Measurements from ENCODE around the gene TPCN2.

Gene TPCN2

GRCh38 chr11:69002570-69003231 is 46.0 kb upstream of the TPCN2 start:
- no peaks in the 10 kb centered on the region for H3K36me3 ChIP-seq (ENCODE audit: insufficient read depth, low read length)
- H3K9ac ChIP-seq (ENCODE audit: insufficient read length) = no peak overlapping the region
- no peak overlapping the region for H3K27ac ChIP-seq
- H3K9me3 ChIP-seq (ENCODE audit: low read depth, low read length) = no peaks in the 10 kb centered on the region
- TF ChIP-seq POLR2AphosphoS5 (IDR thresholded peaks at IDR 0.05; ENCODE audit: borderline replicate concordance, low read depth, low read length) = no peak
- TF ChIP-seq FOXP2 (optimal IDR thresholded peaks at IDR 0.05; ENCODE audit: control extremely low read depth, extremely low read length, insufficient read depth) = no peak
- no peak for TF ChIP-seq EZH2 (IDR thresholded peaks at IDR 0.05)
- DNase-seq (ENCODE audit: low read depth, low spot score) = no peak
- H3K4me3 ChIP-seq = no peak overlapping the region

- H3K4me3 ChIP-seq = no peak overlapping the region
- no peak overlapping the region for H3K27ac ChIP-seq
- no peak overlapping the region for H3K9ac ChIP-seq (ENCODE audit: insufficient read length)
- TF ChIP-seq FOXP2 (optimal IDR thresholded peaks at IDR 0.05; ENCODE audit: control extremely low read depth, extremely low read length, insufficient read depth) = no peak
- no peak for TF ChIP-seq POLR2AphosphoS5 (IDR thresholded peaks at IDR 0.05; ENCODE audit: borderline replicate concordance, low read depth, low read length)
- no peak for TF ChIP-seq EZH2 (IDR thresholded peaks at IDR 0.05)
- no peaks in the 10 kb centered on the region for H3K9me3 ChIP-seq (ENCODE audit: low read depth, low read length)
- no peak for DNase-seq (ENCODE audit: low read depth, low spot score)
- no peaks in the 10 kb centered on the region for H3K36me3 ChIP-seq (ENCODE audit: insufficient read depth, low read length)
Measured at GRCh38 chr11:69003301-69003865, 45.3 kb upstream of the TPCN2 start.

- no peak overlapping the region for H3K9ac ChIP-seq (ENCODE audit: insufficient read length)
- H3K36me3 ChIP-seq (ENCODE audit: insufficient read depth, low read length) = no peaks in the 10 kb centered on the region
- H3K4me3 ChIP-seq = no peak overlapping the region
- H3K27ac ChIP-seq = no peak overlapping the region
- no peak for DNase-seq (ENCODE audit: low read depth, low spot score)
- H3K9me3 ChIP-seq (ENCODE audit: low read depth, low read length) = no peaks in the 10 kb centered on the region
- TF ChIP-seq POLR2AphosphoS5 (IDR thresholded peaks at IDR 0.05; ENCODE audit: borderline replicate concordance, low read depth, low read length) = no peak
- TF ChIP-seq FOXP2 (optimal IDR thresholded peaks at IDR 0.05; ENCODE audit: control extremely low read depth, extremely low read length, insufficient read depth) = no peak
- no peak for TF ChIP-seq EZH2 (IDR thresholded peaks at IDR 0.05)
Measured at GRCh38 chr11:69003866-69004367, 44.8 kb upstream of the TPCN2 start.

GRCh38 chr11:69004411-69005182 is 44.1 kb upstream of the TPCN2 start:
- Histone ChIP-seq H3K9ac (ENCODE audit: insufficient read length) (no peak overlapping the region), H3K4me3 (no peak overlapping the region), H3K9me3 (ENCODE audit: low read depth, low read length) (no peaks in the 10 kb centered on the region), H3K27ac (no peak overlapping the region), H3K36me3 (ENCODE audit: insufficient read depth, low read length) (no peaks in the 10 kb centered on the region)
- no peak for DNase-seq (ENCODE audit: low read depth, low spot score)
- TF ChIP-seq POLR2AphosphoS5 (IDR thresholded peaks at IDR 0.05; ENCODE audit: borderline replicate concordance, low read depth, low read length) = no peak
- no peak for TF ChIP-seq FOXP2 (optimal IDR thresholded peaks at IDR 0.05; ENCODE audit: control extremely low read depth, extremely low read length, insufficient read depth)
- TF ChIP-seq EZH2 (IDR thresholded peaks at IDR 0.05) = no peak

GRCh38 chr11:69005183-69005630 is 43.5 kb upstream of the TPCN2 start:
- Histone ChIP-seq H3K36me3 (ENCODE audit: insufficient read depth, low read length) (no peaks in the 10 kb centered on the region), H3K4me3 (no peak overlapping the region), H3K27ac (no peak overlapping the region), H3K9ac (ENCODE audit: insufficient read length) (no peak overlapping the region), H3K9me3 (ENCODE audit: low read depth, low read length) (no peaks in the 10 kb centered on the region)
- no peak for DNase-seq (ENCODE audit: low read depth, low spot score)
- TF ChIP-seq FOXP2 (optimal IDR thresholded peaks at IDR 0.05; ENCODE audit: control extremely low read depth, extremely low read length, insufficient read depth) = no peak
- TF ChIP-seq EZH2 (IDR thresholded peaks at IDR 0.05) = no peak
- TF ChIP-seq POLR2AphosphoS5 (IDR thresholded peaks at IDR 0.05; ENCODE audit: borderline replicate concordance, low read depth, low read length) = no peak

- no peak overlapping the region for H3K4me3 ChIP-seq
- H3K27ac ChIP-seq = no peak overlapping the region
- H3K9ac ChIP-seq (ENCODE audit: insufficient read length) = no peak overlapping the region
- no peak for DNase-seq (ENCODE audit: low read depth, low spot score)
- no peaks in the 10 kb centered on the region for H3K36me3 ChIP-seq (ENCODE audit: insufficient read depth, low read length)
- no peaks in the 10 kb centered on the region for H3K9me3 ChIP-seq (ENCODE audit: low read depth, low read length)
- TF ChIP-seq FOXP2 (optimal IDR thresholded peaks at IDR 0.05; ENCODE audit: control extremely low read depth, extremely low read length, insufficient read depth) (no peak), EZH2 (IDR thresholded peaks at IDR 0.05) (no peak), POLR2AphosphoS5 (IDR thresholded peaks at IDR 0.05; ENCODE audit: borderline replicate concordance, low read depth, low read length) (no peak)
Measured at GRCh38 chr11:69005631-69006368, 42.9 kb upstream of the TPCN2 start.

GRCh38 chr11:69006816-69007215 is 41.9 kb upstream of the TPCN2 start:
- TF ChIP-seq POLR2AphosphoS5 (IDR thresholded peaks at IDR 0.05; ENCODE audit: borderline replicate concordance, low read depth, low read length) (no peak), FOXP2 (optimal IDR thresholded peaks at IDR 0.05; ENCODE audit: control extremely low read depth, extremely low read length, insufficient read depth) (no peak), EZH2 (IDR thresholded peaks at IDR 0.05) (no peak)
- H3K9me3 ChIP-seq (ENCODE audit: low read depth, low read length) = no peaks in the 10 kb centered on the region
- H3K27ac ChIP-seq = no peak overlapping the region
- H3K9ac ChIP-seq (ENCODE audit: insufficient read length) = no peak overlapping the region
- no peak overlapping the region for H3K4me3 ChIP-seq
- no peak for DNase-seq (ENCODE audit: low read depth, low spot score)
- H3K36me3 ChIP-seq (ENCODE audit: insufficient read depth, low read length) = no peaks in the 10 kb centered on the region

GRCh38 chr11:69007975-69008381 is 40.8 kb upstream of the TPCN2 start:
- Histone ChIP-seq H3K36me3 (ENCODE audit: insufficient read depth, low read length) (no peaks in the 10 kb centered on the region), H3K4me3 (no peak overlapping the region), H3K9ac (ENCODE audit: insufficient read length) (no peak overlapping the region), H3K9me3 (ENCODE audit: low read depth, low read length) (no peaks in the 10 kb centered on the region), H3K27ac (no peak overlapping the region)
- no peak for DNase-seq (ENCODE audit: low read depth, low spot score)
- TF ChIP-seq EZH2 (IDR thresholded peaks at IDR 0.05) = no peak
- TF ChIP-seq POLR2AphosphoS5 (IDR thresholded peaks at IDR 0.05; ENCODE audit: borderline replicate concordance, low read depth, low read length) = no peak
- TF ChIP-seq FOXP2 (optimal IDR thresholded peaks at IDR 0.05; ENCODE audit: control extremely low read depth, extremely low read length, insufficient read depth) = no peak
